EL (cell line): ENCODE results near the gene NDUFB10.
A peak's percentile ranks its signal among the peaks of the same experiment; 100 is the strongest.

Source experiments
- DNase-seq: peaks from one replicate; pipeline ENCODE4 v3.0.0-alpha.2; 2016

Gene NDUFB10

DNA sequence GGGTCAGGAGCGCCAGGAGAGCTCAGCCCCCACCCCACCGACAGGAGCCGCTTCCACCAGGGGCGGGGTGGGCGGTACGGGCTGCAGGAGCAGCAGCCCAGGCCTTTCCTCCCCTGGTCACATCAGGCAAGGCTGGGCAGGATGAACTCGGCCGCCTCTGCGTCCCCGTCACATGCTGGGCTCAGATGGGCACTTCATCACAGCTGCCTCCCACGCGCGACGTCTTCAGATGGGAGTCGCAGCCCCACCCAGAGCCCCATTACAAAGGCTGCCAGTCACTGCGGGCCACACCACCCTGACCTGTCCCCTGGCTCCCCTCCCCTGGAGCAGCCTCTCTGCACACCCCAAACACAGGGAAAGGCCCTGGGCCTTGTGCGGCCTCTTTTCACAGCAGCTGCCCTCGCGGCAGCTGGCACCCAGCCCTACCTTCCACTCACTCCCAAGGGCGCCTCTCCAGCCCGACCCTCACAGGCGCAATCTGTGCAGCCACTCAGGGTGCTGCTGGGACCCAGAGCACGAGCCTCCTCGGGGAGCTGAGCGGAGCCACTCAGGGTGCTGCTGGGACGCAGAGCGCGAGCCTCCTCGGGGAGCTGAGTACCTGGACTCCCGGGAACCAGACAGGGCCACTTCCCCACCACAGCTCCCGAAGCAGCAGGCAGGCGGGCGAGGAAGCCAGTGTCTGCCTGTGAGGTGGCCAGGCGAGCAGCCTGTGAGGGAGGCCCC lies 45.6 kb downstream of the NDUFB10 start:
- no peak for DNase-seq

GRCh38 chr16:2005646-2006045 lies 46.3 kb downstream of the NDUFB10 start:
- DNase-seq: no peak

GRCh38 chr16:2006317-2006716 lies 47.0 kb downstream of the NDUFB10 start:
- no peak for DNase-seq

DNA sequence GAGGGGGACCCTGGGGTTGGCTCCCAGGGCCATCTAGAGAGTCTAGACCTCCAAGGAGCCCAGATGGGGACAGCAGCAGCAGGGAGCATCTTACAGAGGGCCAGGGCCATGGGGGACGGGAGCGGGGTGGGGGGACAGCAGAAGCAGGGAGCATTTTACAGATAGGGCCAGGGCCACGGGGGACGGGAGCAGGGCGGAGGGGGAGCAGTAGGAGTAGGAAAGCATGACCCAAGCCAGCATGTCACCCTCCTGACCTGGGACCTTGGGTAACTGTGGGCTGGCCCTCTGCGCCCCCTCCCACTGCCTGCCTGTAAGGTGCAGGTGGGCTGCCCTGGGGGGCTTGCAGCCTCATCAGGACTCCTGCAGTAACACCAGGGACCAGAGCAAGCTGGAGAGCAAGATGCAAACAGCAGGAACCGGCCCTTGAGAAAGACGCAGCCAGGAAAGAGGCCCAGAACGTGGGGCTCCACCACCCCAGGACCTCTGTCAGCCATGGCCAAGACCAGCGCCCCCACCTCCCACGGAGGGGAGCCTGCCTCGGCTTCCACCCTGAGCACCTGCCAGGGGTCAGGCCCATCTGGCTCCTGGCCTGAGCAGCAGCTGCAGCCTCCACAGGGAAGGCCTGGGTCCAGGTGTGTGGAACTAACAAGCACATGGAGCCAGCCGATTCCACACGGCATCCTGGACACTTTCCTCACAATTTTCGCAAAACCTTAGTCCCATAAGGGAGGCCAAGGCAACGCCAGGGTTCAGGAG lies 47.9 kb downstream of the NDUFB10 start:
- no peak for DNase-seq

GRCh38 chr16:2008009-2008526 lies 48.7 kb downstream of the NDUFB10 start:
- peak; percentile 60 for DNase-seq

DNA sequence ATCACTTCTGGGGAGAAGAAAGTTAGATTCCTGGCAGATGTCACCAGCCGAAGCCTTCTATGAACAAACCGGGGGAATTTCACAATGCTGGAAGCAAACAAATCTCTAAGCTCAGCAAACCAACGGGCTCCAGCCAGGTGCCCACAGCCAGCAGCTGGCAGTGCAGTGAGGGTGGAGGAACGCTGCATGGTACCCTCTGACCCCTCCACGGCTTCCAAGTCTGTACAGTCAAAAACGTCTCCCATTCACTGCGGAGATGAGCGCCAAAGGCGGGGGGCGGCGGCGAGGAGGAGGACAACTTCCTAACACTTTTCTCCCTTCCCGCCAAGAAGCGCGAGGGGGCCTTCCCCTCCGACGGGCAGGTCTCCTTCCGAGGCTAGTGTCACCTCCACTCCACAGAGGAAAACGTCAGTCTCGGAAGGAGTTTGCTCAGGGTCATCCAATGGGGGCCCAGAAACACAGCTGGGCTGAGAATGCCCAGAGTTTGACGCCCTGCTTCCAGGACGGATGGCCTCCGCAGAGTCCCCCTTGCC lies 49.4 kb downstream of the NDUFB10 start:
- DNase-seq: peak; percentile 41

DNA sequence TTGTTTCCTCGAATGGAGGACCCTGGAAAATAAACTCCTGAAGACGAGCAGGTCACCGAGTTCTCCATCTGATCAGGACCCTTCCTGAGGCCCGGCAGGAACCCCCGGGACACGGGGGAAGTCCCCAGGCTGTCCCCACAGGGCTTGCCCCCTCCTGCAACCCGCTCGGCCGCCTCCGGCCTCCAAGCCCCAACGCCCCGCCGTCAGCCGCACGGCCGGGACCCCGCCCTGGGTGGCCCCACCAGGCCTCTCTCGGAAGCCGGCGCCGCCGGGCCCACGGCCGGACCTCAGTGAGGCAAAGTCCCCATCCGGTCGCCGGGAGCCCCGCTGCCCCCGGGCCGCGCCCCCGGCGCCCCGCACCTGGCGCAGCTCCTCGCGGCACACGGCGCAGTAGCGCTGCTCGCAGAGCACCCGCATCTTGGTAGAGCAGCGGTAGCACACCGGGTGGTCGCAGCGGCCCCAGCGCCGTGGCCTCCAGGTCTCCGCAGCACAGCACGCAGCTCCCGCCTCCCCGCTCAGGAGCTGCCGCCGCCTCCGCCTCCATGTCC lies 49.9 kb downstream of the NDUFB10 start:
- no peak for DNase-seq

- peak; percentile 83 for DNase-seq
These were observed 50.6 kb downstream of the NDUFB10 start, which contains the start of gene ZNF598 for GRCh38 chr16:2009791-2010510. TSS of gene ZNF598 (minus strand) at chr16:2009821.
